Limb (tissue), 2 donors: ENCODE data around the gene IFT25.
"Not testable (repeated sequence)": the region's sequence is repeated elsewhere in the genome, so short reads cannot be mapped to it uniquely, and the experiment has no call there.

Source experiments
- DNase-seq, 2 donors: peaks; one replicate each; pipeline ENCODE4 v3.0.0-alpha.2; 2016; ENCODE audit errors: extremely low spot score in 2 of 2

IFT25 gene

DNA sequence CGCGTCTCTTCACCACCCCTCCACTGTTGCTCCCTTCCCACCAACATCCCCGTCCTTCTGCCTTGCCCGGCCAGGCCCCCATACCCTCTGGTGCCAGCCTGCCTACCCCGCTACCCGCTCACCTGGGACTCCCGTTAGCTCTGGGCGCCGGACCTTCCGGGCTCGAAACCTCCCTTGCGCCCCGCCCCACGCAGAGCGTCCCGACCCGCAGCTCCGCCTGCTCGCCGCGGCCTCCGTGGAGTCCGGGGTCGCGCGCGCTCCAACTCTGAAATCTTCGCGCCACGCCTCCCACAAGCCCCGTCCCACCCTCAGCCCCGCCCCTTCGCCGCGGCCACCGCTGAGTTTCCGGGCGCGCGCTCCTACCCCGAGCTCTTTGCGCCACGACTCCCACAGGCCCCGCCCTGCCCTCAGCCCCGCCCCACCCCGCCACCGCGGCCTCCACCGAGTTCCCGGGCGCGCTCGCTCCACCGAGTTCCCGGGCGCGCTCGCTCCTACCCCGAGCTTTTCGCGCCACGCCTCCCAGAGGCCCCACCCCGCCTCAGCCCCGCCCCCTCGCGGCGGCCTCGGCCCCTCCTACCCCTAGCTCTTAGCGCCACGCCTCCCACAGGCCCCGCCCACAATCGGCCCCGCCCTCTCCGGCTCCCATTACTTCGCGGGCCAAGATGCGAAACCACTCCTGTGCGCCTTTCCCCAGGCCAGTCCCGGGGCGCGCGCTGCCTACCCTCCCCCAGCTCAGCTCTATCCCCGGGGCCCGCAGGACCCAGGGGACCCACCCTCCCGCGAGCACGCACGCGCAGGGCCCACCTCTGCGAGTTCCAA lies at the start of gene IFT25:
Gene IFT25 (minus strand): TSS at position 267 of the 819 bp plus-strand sequence. CDS start 5,617 bp downstream, outside the sequence.
- peak; percentile 95 to 100 for DNase-seq

DNA sequence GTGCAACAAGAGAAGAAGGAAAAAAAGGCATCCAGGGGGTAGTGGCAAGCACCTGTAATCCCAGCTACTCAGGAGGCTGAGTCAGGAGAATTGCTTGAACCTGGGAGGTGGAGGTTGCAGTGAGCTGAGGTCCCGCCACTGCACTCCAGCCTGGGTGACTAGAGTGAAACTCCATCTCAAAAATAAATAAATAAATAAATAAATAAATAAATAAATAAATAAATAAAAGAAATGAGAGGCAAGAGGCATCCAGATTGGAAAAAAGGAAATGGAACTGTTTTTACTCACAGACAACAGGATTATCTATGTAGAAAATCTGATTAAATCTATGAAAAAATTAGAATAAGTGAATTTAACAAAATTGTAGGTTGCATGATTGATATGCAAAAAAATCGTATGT lies 49.0 kb upstream of the IFT25 start:
- not testable (repeated sequence) for DNase-seq

DNA sequence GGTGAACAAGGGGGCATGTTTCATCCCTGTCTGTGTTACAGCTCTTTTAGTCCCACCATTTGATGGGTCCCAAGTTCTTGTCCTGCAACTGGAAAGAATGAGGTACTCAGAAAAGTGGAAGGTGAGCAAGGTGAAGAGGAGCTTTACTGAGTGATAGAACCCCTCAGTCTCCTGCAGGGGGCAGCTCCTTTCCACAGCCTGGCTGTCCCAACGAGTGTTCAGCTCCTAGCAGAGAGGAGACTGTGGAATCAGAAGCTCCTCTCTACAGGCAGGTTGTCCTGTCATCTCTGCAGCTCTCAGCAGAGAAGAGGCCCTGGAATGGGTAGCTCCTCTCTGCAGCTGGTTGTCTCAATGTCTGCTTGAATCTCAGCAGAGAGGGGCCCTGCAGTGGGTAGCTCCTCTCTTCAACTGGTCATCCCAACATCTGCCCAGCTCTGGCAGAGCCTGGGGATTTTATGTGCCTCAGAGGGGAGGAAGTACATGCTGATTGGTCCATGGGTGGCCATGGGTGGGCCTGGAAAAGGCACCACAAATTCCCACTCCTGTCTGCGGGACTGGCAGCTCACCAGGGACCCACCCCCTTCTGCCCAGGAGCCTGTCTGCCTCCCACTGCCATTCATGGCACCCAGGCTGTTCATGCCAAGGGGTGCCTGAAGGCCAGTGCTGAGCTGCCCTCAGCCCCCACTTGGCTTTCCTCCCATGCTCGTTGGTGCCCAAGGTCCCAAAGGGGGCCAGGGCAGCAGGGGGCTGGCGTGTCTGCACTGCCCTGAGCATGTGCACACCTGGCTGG lies 46.8 kb upstream of the IFT25 start:
- no peak for DNase-seq

DNA sequence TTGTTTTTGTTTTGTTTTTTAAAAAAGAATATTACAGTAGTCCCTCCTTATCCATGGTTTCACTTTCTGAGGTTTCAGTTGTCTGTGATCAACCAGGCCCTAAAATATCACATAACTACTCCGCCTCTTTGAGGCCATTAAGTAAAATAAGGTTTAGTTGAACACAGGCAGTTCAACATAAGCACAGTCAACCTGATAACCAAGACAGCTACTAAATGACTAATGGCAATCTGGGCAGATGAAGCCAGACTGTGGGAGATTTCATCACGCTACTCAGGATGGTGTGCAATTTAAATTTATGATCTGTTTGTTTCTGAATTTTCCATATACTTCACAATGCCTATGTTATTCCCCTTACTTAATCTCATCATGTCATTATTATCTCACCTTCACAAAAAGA lies 42.4 kb upstream of the IFT25 start:
- no peak for DNase-seq

DNA sequence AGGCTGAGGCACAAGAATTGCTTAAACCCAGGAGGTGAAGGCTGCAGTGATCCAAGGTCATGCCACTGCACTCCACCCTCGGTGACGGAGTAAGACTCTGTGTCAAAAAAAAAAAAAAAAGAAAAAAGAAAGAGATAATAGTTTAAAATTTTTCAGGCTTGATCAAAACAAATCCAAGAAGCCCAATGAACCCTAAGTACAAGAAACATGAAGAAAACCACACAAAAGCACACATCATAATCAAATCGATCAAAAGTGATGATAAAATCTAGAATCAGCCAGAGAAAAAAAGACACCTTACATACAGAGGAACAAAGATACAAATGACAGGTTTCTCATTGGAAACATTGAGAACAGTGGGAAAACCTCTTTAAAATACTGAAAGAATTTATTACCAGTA lies 41.0 kb upstream of the IFT25 start:
- no peak for DNase-seq

DNA sequence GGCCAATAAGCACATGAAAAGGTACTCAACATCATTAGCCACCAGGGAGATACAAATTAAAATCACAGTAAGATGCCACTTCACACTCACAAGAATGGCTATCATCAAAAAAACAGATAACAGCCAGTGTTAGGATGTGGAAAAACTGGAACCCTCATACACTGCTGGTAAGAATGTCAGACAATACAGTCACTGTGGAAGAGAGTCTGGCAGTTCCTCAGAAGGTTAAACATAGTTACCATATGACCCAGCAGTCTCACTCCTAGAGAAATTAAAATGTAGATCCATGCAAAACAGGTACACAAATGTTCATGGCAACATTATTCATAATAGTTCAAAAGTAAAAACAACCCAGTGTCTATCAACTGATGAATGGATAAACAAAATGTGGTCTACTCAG lies 39.2 kb upstream of the IFT25 start:
- DNase-seq: no peak

DNA sequence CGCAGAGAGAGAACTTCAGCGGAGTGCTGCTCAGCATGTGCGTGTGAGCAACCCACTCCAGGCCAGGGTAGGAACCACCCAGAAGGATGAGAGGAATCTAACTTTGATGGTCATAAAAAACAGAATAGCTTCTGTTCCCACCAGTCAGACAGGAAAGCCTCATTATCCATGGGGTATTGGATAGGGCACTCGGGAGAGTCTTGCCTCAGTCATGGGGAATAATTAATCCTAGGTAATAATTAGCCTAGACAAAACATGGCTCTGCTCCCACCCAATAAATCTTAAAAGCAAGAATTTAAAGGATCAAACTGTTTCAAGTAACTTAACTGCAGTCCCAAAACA lies 37.2 kb upstream of the IFT25 start:
- no peak for DNase-seq

DNA sequence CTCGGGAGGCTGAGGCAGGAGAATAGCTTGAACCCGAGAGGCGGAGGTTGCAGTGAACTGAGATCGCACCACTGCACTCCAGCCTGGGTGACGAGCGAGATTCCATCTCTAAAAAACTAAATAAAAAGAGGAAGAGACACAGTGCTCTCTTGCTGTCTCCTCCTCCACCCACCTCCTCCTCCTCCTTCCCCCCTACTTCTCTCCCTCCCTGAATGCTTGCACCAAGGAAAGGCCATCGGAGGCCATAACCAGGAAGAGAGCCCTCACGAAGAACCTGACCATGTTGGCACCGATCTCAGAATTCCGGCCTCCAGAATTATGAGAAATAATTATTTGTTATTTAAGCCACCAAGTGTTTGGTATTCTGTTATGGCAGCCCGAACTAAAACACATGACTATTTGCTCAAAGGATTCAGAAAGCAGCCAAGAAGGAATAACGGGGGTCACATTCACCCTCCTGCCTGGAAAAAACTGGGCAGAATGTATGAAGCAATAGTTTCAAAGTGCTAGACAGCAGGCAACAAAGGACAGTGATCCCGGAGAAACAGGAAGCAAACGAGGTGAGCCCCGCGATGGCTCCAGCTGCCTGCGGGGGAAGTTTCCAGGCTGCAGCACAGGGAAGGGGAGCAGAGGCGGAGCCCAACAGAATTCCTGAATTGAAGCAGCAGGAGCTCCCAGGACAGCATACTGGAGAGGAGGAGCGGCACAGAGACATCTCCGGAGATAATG lies 36.7 kb upstream of the IFT25 start:
- peak; percentile 35 to 56 for DNase-seq

DNA sequence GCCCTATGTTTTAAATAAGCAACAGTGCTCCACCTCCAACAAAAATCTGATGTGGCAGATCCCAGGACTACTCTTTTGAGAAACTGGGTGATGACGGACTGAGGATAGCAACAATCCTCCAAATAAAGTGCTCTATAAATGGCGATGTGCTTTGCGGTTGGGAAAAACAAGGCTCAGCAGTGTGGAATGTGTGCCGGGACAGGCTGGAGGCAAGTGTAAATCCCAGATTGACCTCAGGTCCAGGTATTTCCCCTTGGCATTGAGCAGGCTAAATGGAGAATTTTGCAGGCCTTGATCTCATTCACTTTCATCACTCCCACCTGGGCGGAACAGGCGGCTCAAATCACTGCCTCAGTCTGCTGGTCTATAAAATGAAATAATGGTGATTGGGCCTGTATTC lies 35.7 kb upstream of the IFT25 start:
- DNase-seq: no peak

DNA sequence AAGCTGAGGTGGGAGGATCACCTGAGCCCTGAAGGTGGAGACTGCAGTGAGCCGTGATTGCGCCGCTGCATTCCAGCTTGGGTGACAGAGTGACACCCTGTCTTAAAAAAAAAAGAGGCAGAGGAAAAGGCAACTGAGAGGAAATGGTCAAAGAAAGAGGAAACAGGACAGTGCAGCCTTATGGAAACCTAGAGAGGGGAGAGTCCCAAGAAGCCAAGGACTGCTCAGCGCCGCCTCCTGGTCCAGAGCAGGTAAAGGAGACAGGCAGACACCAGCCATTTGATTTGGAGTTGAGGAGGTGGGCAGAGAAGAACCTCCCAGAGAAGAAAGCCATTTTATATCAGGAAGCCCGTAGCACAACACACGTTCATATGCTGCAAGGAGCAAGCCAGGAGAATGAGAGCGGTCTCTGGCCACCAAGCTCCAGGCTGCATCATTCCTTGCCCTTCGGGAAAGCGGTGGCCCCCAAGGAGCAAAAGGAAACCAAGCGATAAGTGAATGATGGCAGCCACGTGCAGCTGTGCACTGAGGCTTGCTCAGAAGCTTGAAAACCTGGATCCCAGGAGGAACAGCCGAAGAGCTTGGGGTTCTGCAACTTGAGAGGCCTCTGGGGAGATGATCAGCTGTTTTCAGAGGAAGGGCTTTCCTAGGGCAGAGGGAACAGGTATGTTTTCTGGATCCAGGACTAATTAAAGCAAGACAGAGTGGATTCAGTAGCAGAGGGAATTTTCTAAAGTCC lies 34.4 kb upstream of the IFT25 start:
- no peak for DNase-seq

DNA sequence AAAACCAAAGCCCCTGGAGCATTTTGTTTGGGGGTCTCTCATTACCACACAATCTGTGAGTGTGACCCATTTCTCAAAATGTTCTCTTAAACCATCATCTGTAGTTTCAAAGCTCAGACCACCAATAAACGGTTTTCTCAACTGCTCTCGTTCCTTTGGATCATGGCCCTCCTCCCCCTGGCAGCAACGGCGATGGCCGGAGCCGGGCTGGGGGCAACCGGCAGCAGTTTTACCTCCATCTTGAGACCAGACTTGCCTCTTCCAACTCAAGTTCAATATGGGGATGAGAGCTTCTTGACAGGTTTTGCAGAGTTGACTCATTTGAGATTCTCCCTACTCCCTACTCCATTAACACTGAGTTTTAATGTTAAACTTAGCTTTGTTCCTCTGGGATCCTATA lies 30.4 kb upstream of the IFT25 start:
- DNase-seq: no peak

DNA sequence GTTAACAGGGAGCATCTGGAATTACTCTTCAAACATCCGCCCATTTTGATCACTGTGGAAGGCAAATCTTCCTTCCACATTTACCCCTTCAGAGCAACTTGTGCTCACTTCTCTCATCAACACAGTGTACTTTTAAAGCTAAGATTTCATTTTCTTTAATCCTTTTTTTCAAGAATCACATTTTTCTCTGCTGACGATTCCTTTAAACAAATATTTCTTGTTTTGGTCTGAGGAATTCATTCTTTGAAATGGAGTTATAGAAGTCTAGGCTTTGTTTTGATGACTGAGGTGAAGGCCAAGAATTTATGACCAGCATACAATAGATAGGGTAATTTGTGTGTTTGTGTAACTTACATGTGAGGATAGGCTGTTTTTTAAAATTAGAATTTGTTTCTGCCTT lies 26.2 kb upstream of the IFT25 start:
- DNase-seq: no peak

DNA sequence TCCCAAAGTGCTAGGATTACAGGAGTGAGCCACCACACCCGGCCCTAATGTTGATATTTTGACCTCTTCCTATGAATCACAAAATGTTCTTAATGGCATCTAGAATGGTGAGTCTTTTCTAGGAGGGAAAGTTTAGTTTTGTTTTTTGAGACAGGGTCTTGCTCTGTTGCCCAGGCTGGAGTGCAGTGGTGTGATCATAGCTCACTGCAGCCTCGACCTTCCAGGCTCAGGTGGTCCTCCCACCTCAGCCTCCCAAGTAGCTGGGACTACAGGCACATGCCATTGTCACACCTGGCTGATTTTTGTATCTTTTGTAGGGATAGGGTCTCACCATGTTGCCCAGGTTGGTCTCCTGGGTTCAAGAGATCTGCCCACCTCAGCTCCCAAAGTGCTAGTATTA lies 23.8 kb upstream of the IFT25 start:
- DNase-seq: not testable (repeated sequence)

DNA sequence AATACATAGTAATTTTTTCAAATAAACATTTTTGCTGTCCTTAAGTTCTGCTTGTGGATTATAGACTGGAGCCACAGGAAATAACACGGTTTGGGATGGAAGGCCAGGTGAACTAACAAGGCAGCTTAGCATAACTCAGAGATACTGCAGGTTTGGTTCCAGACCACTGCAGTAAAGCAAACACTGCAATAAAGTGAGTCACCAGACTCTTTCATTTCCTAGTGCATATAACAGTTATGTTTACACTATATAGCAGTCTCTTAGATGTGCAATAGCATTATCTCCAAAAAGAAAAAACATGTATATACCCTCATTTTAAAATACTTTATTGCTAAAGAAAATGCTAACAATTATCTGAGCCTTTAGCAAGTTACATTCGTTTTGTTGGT lies 22.6 kb upstream of the IFT25 start:
- no peak for DNase-seq

DNA sequence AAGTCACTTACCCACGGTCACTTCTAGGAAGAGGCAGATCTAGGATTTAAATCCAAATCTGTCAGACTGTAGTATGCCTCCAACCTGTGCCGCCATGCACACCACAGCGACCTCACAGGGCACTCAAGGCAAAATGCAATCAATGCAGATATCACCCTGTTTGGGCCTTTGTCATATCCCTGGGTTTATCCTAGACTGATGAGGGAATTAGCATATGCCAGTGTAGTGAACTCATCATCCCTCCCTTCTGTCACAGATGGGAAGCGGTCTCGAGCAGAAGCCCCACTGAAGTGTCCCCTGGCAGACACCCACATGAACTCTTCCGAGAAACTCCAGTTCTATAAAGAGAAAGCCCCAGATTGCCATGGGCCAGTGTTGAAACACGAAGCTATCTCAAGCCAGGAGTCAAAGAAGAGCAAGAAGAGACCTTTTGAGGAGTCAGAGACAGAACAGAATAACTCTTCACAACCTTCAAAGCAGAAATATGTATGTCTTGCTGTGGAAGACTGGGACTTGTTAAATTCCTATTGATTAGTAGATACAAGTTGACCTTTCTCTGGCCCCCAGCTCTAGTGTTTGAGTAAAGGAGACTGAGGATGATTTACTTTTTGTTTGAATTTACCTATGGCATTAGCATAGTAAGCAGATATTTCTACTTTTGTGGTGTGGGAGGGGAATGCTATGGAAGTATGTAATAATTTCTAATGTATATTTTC lies 22.1 kb upstream of the IFT25 start:
- no peak for DNase-seq

DNA sequence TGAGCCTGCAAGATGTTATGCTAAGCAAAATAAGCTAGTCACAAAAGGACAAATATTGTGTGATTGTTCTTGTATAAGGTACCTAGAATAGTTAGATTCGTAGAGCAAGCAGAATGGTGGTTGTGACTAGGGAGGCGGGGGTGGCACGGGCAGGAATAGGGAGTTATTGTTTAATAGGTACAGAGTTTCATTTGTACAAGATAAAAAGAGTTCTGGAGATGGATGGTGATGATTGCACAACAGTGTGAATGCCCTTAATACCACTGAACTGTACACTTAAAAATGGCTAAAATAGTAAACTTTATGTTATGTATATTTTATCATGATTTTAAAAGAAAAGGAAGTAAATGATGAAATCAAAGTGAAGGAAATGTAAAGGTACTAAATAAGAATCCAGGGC lies 21.3 kb upstream of the IFT25 start:
- no peak for DNase-seq

DNA sequence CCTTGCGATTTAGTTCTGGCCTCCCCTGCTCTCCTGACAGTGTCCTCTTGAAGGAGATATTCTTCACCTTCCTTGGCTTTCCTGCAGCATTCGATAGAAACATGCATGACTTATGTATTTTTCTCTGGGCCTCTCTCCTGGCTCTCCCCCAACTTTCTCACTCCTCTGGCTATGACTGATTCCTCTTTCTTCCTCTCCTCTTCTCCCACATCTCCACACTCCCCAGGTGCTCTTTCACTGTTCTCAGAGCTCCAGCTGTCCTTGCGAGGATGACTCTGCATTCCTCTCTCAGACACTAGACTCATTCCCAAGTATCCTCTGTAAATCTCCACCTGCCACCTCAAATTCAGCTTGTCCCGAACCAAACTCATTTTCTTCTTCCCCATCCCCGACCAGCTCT lies 18.6 kb upstream of the IFT25 start:
- DNase-seq: no peak

DNA sequence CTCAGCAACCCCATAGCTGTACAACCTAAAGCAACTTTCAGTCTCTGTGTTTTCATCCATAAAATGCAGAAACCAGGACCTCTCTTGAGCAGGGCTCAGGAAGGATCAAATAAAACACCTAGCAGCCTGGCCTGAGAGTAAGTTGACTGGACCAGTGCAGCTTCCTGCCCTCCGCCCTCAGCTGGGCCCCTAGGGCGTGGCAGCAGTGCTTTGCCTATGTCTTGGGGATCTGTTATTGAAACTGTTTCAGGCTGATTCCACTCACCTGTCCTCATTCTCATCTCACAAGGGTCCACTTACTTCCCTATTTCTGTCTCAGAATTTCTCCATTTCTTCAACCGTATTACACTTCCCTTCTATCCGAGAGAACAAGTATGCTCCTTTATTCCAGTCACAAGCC lies 18.0 kb upstream of the IFT25 start:
- DNase-seq: no peak

DNA sequence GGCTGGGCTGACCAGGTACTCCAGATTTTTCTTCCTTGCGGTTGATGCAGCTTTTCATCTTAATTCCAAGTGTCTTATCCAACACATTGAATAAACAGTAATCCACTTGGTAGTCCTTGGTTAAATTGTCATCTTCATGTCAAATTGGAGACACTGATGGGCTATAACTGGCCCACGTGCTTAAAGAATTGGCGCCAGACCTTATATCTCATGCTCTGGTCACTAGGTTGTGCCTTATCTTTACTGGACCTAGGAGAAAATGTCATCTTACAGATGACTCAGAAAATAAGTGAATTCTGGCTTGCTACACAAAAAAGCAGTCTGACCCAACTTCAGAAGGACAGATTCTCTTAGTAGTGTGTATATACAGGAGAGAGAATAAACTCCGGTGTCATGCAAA lies 16.9 kb upstream of the IFT25 start:
- DNase-seq: no peak

DNA sequence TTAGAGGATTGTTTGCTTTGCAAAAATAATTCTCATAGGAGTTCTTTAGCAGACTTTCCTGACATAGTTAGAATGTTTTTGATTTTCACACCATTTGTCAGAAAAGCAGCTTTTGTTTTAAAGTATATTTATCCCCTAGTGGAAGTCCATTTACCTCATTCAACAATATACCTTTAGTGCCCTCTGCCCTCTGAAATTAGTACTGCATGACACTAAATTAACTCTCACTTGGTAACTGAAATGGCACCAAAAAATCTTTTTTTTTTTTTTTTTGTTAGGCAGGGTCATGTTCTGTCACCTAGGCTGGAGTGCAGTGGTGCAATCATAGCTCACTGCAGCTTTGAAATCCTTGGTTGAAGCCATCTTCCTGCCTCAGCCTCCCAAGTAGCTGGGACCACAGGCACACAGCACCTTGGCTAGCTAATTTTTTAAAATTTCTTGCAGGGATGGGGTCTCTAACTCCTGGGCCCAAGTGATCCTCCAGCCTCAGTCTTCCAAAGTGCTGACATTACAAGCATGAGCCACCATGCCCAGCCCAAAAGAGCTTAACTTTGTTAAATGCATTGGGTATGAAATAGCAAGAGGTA lies 14.3 kb upstream of the IFT25 start:
- DNase-seq: no peak
